A549 (cell line): ENCODE measurements around the gene ETV7. TPM values are rescaled to one million over a fixed set of nuclear protein-coding genes. Genes with fewer than 3 reads are reported as not detected.

Experiments
- ATAC-seq, 2 experiments: fragments of 200-7000 bp in 1 of 2; fragments of >200 bp in 1 of 2; cut with Nextera tagmentation in 1 of 2; cut with Tn5 transposase in 1 of 2; 3 replicates each; pipeline versions ENCODE4 v1.8.0 to v1.9.1; 2018 to 2020; ENCODE audit warnings: mild to moderate bottlenecking in 1 of 2, moderate library complexity in 1 of 2
- CTCF ChIA-PET: fragments of 300-600 bp; sonication (Branson Sonifier 250); formaldehyde crosslinking; extraction: SDS; loops from one replicate; lab custom pipeline; 2021; ENCODE audit warnings: antibody characterized with exemption, inconsistent platforms; lab: Yijun Ruan, JAX
- POLR2A ChIA-PET: fragments of 350-600 bp; formaldehyde crosslinking; extraction: SDS; loops from one replicate; lab custom pipeline; 2021; ENCODE audit warnings: antibody characterized with exemption, inconsistent platforms; lab: Yijun Ruan, JAX
- DNase-seq, 2 experiments: peaks; one replicate each; pipeline versions ENCODE4 v3.0.0 to v3.0.0-alpha.2; 2011 to 2016; ENCODE audit warnings: low read depth in 1 of 2, low spot score in 1 of 2
- FAIRE-seq: peaks from 2 replicates; lab custom pipeline; 2011; peaks lifted over from hg19 to GRCh38; lab: Jason Lieb, UNC
- H3K27ac ChIP-seq, 2 experiments: fragments of >200 bp; sonication (Bioruptor Twin); formaldehyde crosslinking; 3 replicates each; pipeline ENCODE4 v1.5.1; 2016 to 2017
- H3K4me1 ChIP-seq: fragments of >200 bp; sonication (Bioruptor Twin); formaldehyde crosslinking; 3 replicates; pipeline ENCODE4 v1.6.1; 2016
- H3K4me2 ChIP-seq: fragments of >200 bp; sonication (Bioruptor Twin); formaldehyde crosslinking; 3 replicates; pipeline ENCODE4 v1.6.1; 2016
- H3K4me3 ChIP-seq: fragments of >200 bp; sonication (Bioruptor Twin); formaldehyde crosslinking; 3 replicates; pipeline ENCODE4 v1.5.1; 2016
- H3K9me3 ChIP-seq: fragments of >200 bp; sonication (Bioruptor Twin); formaldehyde crosslinking; 3 replicates; pipeline ENCODE4 v1.6.1; 2016
- ATOH8 ChIP-seq: fragments of 250-450 bp; sonication (Bioruptor Pico); IDR thresholded peaks from 2 replicates; pipeline ENCODE4 v1.5.0; 2020; ENCODE audit warnings: low read depth, mild to moderate bottlenecking, moderate library complexity
- CBX2 ChIP-seq: fragments of 200-600 bp; sonication (generic); IDR thresholded peaks from 2 replicates; pipeline ENCODE4 v1.6.1; 2016; ENCODE audit warnings: low read depth, mild to moderate bottlenecking, borderline replicate concordance
- CEBPB ChIP-seq, 2 experiments: fragments of >200 bp in 1 of 2; sonication (Bioruptor Twin) in 1 of 2; formaldehyde crosslinking in 1 of 2; IDR thresholded peaks; 2 replicates each; pipeline ENCODE4 v1.6.1; 2012 to 2016
- EHF ChIP-seq: fragments of 250-450 bp; sonication (Bioruptor Pico); IDR thresholded peaks from 2 replicates; pipeline ENCODE4 v1.5.0; 2020; ENCODE audit warnings: mild to moderate bottlenecking
- EHMT2 ChIP-seq: fragments of 200-600 bp; sonication (generic); IDR thresholded peaks from 2 replicates; pipeline ENCODE4 v1.6.1; 2016; ENCODE audit warnings: antibody characterized with exemption, low read depth, mild to moderate bottlenecking, moderate library complexity
- ESRRA ChIP-seq: fragments of 150-350 bp; IDR thresholded peaks from 2 replicates; pipeline ENCODE4 v1.6.1; 2014; ENCODE audit warnings: mild to moderate bottlenecking, low read length, borderline replicate concordance
- FOSB ChIP-seq: fragments of 250-450 bp; sonication (Bioruptor Pico); IDR thresholded peaks from 2 replicates; pipeline ENCODE4 v1.5.0; 2020; ENCODE audit warnings: mild to moderate bottlenecking, moderate library complexity
- FOXS1 ChIP-seq: fragments of 250-450 bp; sonication (Bioruptor Pico); IDR thresholded peaks from 2 replicates; pipeline ENCODE4 v1.5.0; 2020; ENCODE audit warnings: mild to moderate bottlenecking, moderate library complexity
- GATA3 ChIP-seq: IDR thresholded peaks from 2 replicates; pipeline ENCODE4 v1.6.1; 2012; ENCODE audit warnings: borderline replicate concordance
- HDAC2 ChIP-seq: fragments of 200-600 bp; sonication (generic); IDR thresholded peaks from 2 replicates; pipeline ENCODE4 v1.6.1; 2016
- HEYL ChIP-seq: fragments of 250-450 bp; sonication (Bioruptor Pico); IDR thresholded peaks from 2 replicates; pipeline ENCODE4 v1.8.0; 2021; ENCODE audit warnings: mild to moderate bottlenecking, moderate library complexity
- HOXB13 ChIP-seq: fragments of 250-450 bp; sonication (Bioruptor Pico); IDR thresholded peaks from 2 replicates; pipeline ENCODE4 v1.5.0; 2020; ENCODE audit warnings: low read depth, mild to moderate bottlenecking, moderate library complexity
- HOXB5 ChIP-seq: fragments of 250-450 bp; sonication (Bioruptor Pico); IDR thresholded peaks from 2 replicates; pipeline ENCODE4 v1.5.0; 2020; ENCODE audit warnings: mild to moderate bottlenecking, moderate library complexity
- JUN ChIP-seq, 2 experiments: fragments of >200 bp; sonication (Bioruptor Twin); formaldehyde crosslinking; IDR thresholded peaks; 2 replicates in 1 of 2; 3 replicates in 1 of 2; pipeline ENCODE4 v1.6.1; 2016 to 2017
- JUNB ChIP-seq: fragments of >200 bp; sonication (Bioruptor Twin); formaldehyde crosslinking; IDR thresholded peaks from 2 replicates; pipeline ENCODE4 v1.6.1; 2016
- KDM1A ChIP-seq: fragments of 200-600 bp; sonication (generic); IDR thresholded peaks from 2 replicates; pipeline ENCODE4 v1.6.1; 2016; ENCODE audit warnings: low read depth, mild to moderate bottlenecking
- PBX3 ChIP-seq: IDR thresholded peaks from 2 replicates; pipeline ENCODE4 v1.6.1; 2012
- PHF8 ChIP-seq: fragments of 200-600 bp; sonication (generic); IDR thresholded peaks from 2 replicates; pipeline ENCODE4 v1.6.1; 2016; ENCODE audit warnings: low read depth, mild to moderate bottlenecking, antibody characterized with exemption, moderate library complexity, borderline replicate concordance
- RCOR1 ChIP-seq: fragments of 150-350 bp; IDR thresholded peaks from 2 replicates; pipeline ENCODE4 v1.6.1; 2014; ENCODE audit warnings: antibody characterized with exemption, low read length, low read depth
- RFX5 ChIP-seq: fragments of 450-650 bp; IDR thresholded peaks from 2 replicates; pipeline ENCODE4 v1.7.1; 2014; ENCODE audit warnings: antibody characterized with exemption, mild to moderate bottlenecking, moderate library complexity
- RNF2 ChIP-seq: fragments of 200-600 bp; sonication (generic); IDR thresholded peaks from 2 replicates; pipeline ENCODE4 v1.6.1; 2016; ENCODE audit warnings: low read depth, mild to moderate bottlenecking, antibody characterized with exemption, moderate library complexity, borderline replicate concordance
- WGBS: methylation state at CpG from one replicate; pipeline ENCODE4 v1.1.6; 2017; ENCODE audit errors: missing lambda C conversion rate; 5-methylcytosine and 5-hydroxymethylcytosine counted together
- polyA plus RNA-seq, 4 experiments: library from polyadenylated mRNA; depleted of rRNA in 3 of 4; stranded (reverse); fragments of >200 nt; fragmentation: RNase III in 1 of 4; extraction: RNeasy Plus Mini Kit Qiagen cat#74134 plus additional on column Dnase treatment in 1 of 4; gene quantifications; 2 replicates in 3 of 4; 3 replicates in 1 of 4; pipeline ENCODE4 v1.2.3, GENCODE V29; 2011 to 2017

Gene ETV7
- polyA plus RNA-seq, 2 of the 4 experiments (the other 2 are of a cell fraction): 0.05 TPM; not detected in 1

- ATAC-seq: no peak
- WGBS: 55% methylated on average over 6 of the region's 6 CpGs
- no peak for FAIRE-seq
- no peak overlapping the region for H3K4me2 ChIP-seq
- no peaks in the 10 kb centered on the region for H3K4me1 ChIP-seq
- ChIA-PET POLR2A (no interaction called here), CTCF (interaction anchor here (0.7 to 4.6 kb wide), 2 partner anchors 11 to 1295 kb away, joined by 3 to 23 read pairs; no protein-coding TSS in a partner anchor)
- DNase-seq: no peak
- no peaks in the 10 kb centered on the region for H3K9me3 ChIP-seq
- no peak for TF ChIP-seq ESRRA
- TF ChIP-seq PBX3: no peak
- TF ChIP-seq CEBPB (IDR thresholded peaks at IDR 0.05): no peak
- TF ChIP-seq FOXS1 (CRISPR knock-in tag): no peak
- TF ChIP-seq CBX2: no peak
- TF ChIP-seq EHMT2: no peak
- no peak for TF ChIP-seq PHF8
- TF ChIP-seq HOXB5: no peak
- no peak for TF ChIP-seq HDAC2
- TF ChIP-seq RFX5: no peak
- no peak for TF ChIP-seq RNF2
- no peak for TF ChIP-seq GATA3
- H3K27ac ChIP-seq: no peak overlapping the region
- H3K4me3 ChIP-seq: no peak overlapping the region
These were observed 15.4 kb downstream of the ETV7 start for GRCh38 chr6:36372088-36372487.

- FAIRE-seq: no peak
- no peak for DNase-seq
- Histone ChIP-seq H3K4me3 (no peak overlapping the region), H3K9me3 (no peaks in the 10 kb centered on the region), H3K4me1 (no peaks in the 10 kb centered on the region), H3K27ac (no peak overlapping the region), H3K4me2 (no peak overlapping the region)
- ATAC-seq: no peak
- WGBS: 70% methylated on average over 1 of the region's 9 CpGs
- TF ChIP-seq JUN (IDR thresholded peaks at IDR 0.05) (no peak), FOSB (CRISPR knock-in tag) (no peak)
- ChIA-PET POLR2A (no interaction called here), CTCF (interaction anchor here (0.6 to 4.6 kb wide), 2 partner anchors 10 to 19 kb away, joined by 3 to 23 read pairs; no protein-coding TSS in a partner anchor)
These were observed 16.3 kb downstream of the ETV7 start for GRCh38 chr6:36371211-36371610.

GRCh38 chr6:36370638-36371037 is 16.8 kb downstream of the ETV7 start:
- POLR2A ChIA-PET: no interaction called here
- Histone ChIP-seq H3K4me1 (no peaks in the 10 kb centered on the region), H3K9me3 (no peaks in the 10 kb centered on the region), H3K4me3 (no peak overlapping the region), H3K4me2 (no peak overlapping the region), H3K27ac (no peak overlapping the region)
- FAIRE-seq (no peak), DNase-seq (no peak), ATAC-seq (no peak)
- CTCF ChIA-PET: interaction anchor here (0.6 to 4.6 kb wide), 2 partner anchors 10 to 19 kb away, joined by 3 to 23 read pairs; no protein-coding TSS in a partner anchor
- TF ChIP-seq HOXB13 (CRISPR knock-in tag) (no peak), RCOR1 (no peak), JUNB (no peak), CBX2 (no peak), KDM1A (no peak), PBX3 (no peak), EHF (CRISPR knock-in tag) (no peak), ATOH8 (no peak), HEYL (CRISPR knock-in tag) (no peak), RFX5 (no peak), FOXS1 (CRISPR knock-in tag) (no peak)
- WGBS: 72% methylated on average over 2 of the region's 2 CpGs
